ENCODE measurements around the gene ZNF346. TPM values are rescaled to one million over a fixed set of nuclear protein-coding genes. Genes with fewer than 3 reads are reported as not detected.

The ZNF346 gene
- total and polyA plus RNA-seq, 2 of the 13 experiments (the other 11 are each of a cell fraction or from before 2014, with no cell fraction given): 8.6 to 19.4 TPM

DNA sequence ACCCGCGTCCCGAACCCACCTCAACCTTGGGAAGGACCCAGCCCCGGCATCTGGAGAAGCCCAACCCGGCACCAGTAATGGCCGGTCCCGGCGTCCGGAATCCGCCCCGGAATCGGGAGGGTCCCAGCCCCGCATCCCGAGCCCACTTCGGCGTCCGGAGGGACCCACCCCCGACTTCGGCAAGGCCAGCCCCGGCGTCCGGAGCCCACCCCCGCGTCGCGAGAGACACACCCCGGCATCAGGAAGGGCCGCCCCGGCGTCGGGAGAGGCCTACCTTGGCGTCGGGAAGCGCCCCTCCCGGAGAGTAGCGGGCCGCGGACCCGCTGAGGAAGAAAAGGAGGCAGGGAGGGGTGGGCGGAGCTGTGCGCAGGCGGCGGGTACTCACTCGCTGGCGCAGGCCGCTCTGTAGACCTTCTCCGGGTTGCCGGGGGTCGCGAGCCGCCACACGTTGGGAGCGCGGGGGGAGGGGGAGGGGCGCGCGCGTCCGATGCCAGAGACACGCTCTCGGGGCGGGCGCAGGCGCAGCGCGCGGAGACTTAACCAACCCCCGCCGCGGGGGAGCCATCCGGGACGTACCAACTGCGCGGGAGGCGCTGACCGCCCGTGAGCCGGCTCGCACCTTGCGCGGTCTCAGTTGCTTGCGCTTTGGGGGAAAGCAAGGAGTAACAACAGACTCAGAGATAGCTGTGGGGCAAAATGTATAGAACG lies 16.1 kb upstream of the ZNF346 start, which contains the start of gene UIMC1 (continued):
- TF ChIP-seq ZNF143 (CRISPR knock-in tag; IDR thresholded peaks at IDR 0.05): no peak
- TF ChIP-seq SP1 (IDR thresholded peaks at IDR 0.05): no peak
- no peak for TF ChIP-seq SP1 (CRISPR knock-in tag; IDR thresholded peaks at IDR 0.05)
- peak; percentile 45; the same call in 1 of the 2 replicates for TF ChIP-seq ZNF430 (CRISPR knock-in tag; IDR thresholded peaks at IDR 0.05)
- TF ChIP-seq, protein P1, sequence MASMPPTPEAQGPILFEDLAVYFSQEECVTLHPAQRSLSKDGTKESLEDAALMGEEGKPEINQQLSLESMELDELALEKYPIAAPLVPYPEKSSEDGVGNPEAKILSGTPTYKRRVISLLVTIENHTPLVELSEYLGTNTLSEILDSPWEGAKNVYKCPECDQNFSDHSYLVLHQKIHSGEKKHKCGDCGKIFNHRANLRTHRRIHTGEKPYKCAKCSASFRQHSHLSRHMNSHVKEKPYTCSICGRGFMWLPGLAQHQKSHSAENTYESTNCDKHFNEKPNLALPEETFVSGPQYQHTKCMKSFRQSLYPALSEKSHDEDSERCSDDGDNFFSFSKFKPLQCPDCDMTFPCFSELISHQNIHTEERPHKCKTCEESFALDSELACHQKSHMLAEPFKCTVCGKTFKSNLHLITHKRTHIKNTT (CRISPR knock-in tag; IDR thresholded peaks at IDR 0.05): no peak
- TF ChIP-seq ZNF550 (CRISPR knock-in tag; IDR thresholded peaks at IDR 0.05; ENCODE audit: borderline replicate concordance): no peak
- TF ChIP-seq, protein P2, sequence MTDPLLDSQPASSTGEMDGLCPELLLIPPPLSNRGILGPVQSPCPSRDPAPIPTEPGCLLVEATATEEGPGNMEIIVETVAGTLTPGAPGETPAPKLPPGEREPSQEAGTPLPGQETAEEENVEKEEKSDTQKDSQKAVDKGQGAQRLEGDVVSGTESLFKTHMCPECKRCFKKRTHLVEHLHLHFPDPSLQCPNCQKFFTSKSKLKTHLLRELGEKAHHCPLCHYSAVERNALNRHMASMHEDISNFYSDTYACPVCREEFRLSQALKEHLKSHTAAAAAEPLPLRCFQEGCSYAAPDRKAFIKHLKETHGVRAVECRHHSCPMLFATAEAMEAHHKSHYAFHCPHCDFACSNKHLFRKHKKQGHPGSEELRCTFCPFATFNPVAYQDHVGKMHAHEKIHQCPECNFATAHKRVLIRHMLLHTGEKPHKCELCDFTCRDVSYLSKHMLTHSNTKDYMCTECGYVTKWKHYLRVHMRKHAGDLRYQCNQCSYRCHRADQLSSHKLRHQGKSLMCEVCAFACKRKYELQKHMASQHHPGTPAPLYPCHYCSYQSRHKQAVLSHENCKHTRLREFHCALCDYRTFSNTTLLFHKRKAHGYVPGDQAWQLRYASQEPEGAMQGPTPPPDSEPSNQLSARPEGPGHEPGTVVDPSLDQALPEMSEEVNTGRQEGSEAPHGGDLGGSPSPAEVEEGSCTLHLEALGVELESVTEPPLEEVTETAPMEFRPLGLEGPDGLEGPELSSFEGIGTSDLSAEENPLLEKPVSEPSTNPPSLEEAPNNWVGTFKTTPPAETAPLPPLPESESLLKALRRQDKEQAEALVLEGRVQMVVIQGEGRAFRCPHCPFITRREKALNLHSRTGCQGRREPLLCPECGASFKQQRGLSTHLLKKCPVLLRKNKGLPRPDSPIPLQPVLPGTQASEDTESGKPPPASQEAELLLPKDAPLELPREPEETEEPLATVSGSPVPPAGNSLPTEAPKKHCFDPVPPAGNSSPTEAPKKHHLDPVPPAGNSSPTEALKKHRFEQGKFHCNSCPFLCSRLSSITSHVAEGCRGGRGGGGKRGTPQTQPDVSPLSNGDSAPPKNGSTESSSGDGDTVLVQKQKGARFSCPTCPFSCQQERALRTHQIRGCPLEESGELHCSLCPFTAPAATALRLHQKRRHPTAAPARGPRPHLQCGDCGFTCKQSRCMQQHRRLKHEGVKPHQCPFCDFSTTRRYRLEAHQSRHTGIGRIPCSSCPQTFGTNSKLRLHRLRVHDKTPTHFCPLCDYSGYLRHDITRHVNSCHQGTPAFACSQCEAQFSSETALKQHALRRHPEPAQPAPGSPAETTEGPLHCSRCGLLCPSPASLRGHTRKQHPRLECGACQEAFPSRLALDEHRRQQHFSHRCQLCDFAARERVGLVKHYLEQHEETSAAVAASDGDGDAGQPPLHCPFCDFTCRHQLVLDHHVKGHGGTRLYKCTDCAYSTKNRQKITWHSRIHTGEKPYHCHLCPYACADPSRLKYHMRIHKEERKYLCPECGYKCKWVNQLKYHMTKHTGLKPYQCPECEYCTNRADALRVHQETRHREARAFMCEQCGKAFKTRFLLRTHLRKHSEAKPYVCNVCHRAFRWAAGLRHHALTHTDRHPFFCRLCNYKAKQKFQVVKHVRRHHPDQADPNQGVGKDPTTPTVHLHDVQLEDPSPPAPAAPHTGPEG (CRISPR knock-in tag; IDR thresholded peaks at IDR 0.05): peak; percentile 77
- TF ChIP-seq, protein P3, sequence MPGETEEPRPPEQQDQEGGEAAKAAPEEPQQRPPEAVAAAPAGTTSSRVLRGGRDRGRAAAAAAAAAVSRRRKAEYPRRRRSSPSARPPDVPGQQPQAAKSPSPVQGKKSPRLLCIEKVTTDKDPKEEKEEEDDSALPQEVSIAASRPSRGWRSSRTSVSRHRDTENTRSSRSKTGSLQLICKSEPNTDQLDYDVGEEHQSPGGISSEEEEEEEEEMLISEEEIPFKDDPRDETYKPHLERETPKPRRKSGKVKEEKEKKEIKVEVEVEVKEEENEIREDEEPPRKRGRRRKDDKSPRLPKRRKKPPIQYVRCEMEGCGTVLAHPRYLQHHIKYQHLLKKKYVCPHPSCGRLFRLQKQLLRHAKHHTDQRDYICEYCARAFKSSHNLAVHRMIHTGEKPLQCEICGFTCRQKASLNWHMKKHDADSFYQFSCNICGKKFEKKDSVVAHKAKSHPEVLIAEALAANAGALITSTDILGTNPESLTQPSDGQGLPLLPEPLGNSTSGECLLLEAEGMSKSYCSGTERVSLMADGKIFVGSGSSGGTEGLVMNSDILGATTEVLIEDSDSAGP (CRISPR knock-in tag; IDR thresholded peaks at IDR 0.05; ENCODE audit: borderline replicate concordance): peak; percentile 79
- TF ChIP-seq FOXP1 (IDR thresholded peaks at IDR 0.05): no peak
- no peak for TF ChIP-seq FOXP1 (CRISPR knock-in tag; IDR thresholded peaks at IDR 0.05)
- no peak for TF ChIP-seq STAT5B (CRISPR knock-in tag; IDR thresholded peaks at IDR 0.05)
- no peak for TF ChIP-seq ZNF10 (CRISPR knock-in tag; IDR thresholded peaks at IDR 0.05; ENCODE audit: borderline replicate concordance, low read depth)
- peak; percentile 61 for TF ChIP-seq RXRB (CRISPR knock-in tag; IDR thresholded peaks at IDR 0.05; ENCODE audit: borderline replicate concordance)
- TF ChIP-seq, protein P4, sequence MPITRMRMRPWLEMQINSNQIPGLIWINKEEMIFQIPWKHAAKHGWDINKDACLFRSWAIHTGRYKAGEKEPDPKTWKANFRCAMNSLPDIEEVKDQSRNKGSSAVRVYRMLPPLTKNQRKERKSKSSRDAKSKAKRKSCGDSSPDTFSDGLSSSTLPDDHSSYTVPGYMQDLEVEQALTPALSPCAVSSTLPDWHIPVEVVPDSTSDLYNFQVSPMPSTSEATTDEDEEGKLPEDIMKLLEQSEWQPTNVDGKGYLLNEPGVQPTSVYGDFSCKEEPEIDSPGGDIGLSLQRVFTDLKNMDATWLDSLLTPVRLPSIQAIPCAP (CRISPR knock-in tag; IDR thresholded peaks at IDR 0.05; ENCODE audit: low read depth): no peak
- TF ChIP-seq HOXA5 (CRISPR knock-in tag; IDR thresholded peaks at IDR 0.05): peak; percentile 80; the same call in 1 of the 2 replicates
- TF ChIP-seq PHF20 (CRISPR knock-in tag; IDR thresholded peaks at IDR 0.05): peak; percentile 30; the same call in 1 of the 2 replicates
- TF ChIP-seq, protein P5, sequence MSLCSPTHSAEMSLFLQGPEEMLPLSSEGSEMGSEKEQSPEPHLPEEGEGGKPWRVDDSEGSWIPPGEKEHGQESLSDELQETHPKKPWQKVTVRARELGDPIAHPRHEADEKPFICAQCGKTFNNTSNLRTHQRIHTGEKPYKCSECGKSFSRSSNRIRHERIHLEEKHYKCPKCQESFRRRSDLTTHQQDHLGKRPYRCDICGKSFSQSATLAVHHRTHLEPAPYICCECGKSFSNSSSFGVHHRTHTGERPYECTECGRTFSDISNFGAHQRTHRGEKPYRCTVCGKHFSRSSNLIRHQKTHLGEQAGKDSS (CRISPR knock-in tag; IDR thresholded peaks at IDR 0.05; ENCODE audit: borderline replicate concordance, low read depth): peak; percentile 81; the same call in 1 of the 2 replicates
- TF ChIP-seq MIER2 (CRISPR knock-in tag; IDR thresholded peaks at IDR 0.05): no peak
- TF ChIP-seq SMARCC2 (IDR thresholded peaks at IDR 0.05): no peak
- TF ChIP-seq ZNF510 (CRISPR knock-in tag; IDR thresholded peaks at IDR 0.05; ENCODE audit: low read depth): peak; percentile 67; the same call in 1 of the 2 replicates
- no peak for TF ChIP-seq ZNF30 (CRISPR knock-in tag; IDR thresholded peaks at IDR 0.05)
